ACHN (cell line): Measurements from ENCODE around the gene SLC38A3.

Experiments
- DNase-seq: peaks from one replicate; pipeline ENCODE4 v3.0.0-alpha.2; 2015
- in situ Hi-C: cut with HindIII; loops from 2 replicates; pipeline ENCODE4 v1.10.0; 2017; ENCODE audit warnings: low sequenced_read_pairs, low pct_ligation_motif_present, low pct_unique_long_range_greater_than_20kb

The SLC38A3 gene

GRCh38 chr3:50204804-50205412, at the start of gene SLC38A3:
SLC38A3 (plus strand) TSS chr3:50205271; CDS start chr3:50214200, 8,929 bp downstream.
- no peak for DNase-seq
- in situ Hi-C loops, result no loop called here

- in situ Hi-C loops, result no loop called here
- DNase-seq, result no peak
Measured at GRCh38 chr3:50155491-50155878, 49.6 kb upstream of the SLC38A3 start.

GRCh38 chr3:50155891-50156290, 49.2 kb upstream of the SLC38A3 start:
- in situ Hi-C loops, result no loop called here
- DNase-seq, result peak; percentile 39

GRCh38 chr3:50156549-50157493, 48.2 kb upstream of the SLC38A3 start:
- peak; percentile 51 for DNase-seq
- in situ Hi-C loops, result no loop called here

GRCh38 chr3:50157827-50158529, 47.1 kb upstream of the SLC38A3 start:
- no peak for DNase-seq
- in situ Hi-C loops, result no loop called here

- DNase-seq, result no peak
- in situ Hi-C loops, result no loop called here
Measured at GRCh38 chr3:50158530-50159146, 46.4 kb upstream of the SLC38A3 start.

- in situ Hi-C loops, result no loop called here
- no peak for DNase-seq
Measured at GRCh38 chr3:50160561-50160983, 44.5 kb upstream of the SLC38A3 start.

GRCh38 chr3:50161320-50161719, 43.8 kb upstream of the SLC38A3 start:
- in situ Hi-C loops, result no loop called here
- DNase-seq, result no peak

- in situ Hi-C loops, result no loop called here
- DNase-seq, result no peak
Measured at GRCh38 chr3:50162034-50162883, 42.8 kb upstream of the SLC38A3 start.

GRCh38 chr3:50163572-50164455, 41.3 kb upstream of the SLC38A3 start:
- DNase-seq, result peak; percentile 89
- in situ Hi-C loops, result no loop called here

- in situ Hi-C loops, result no loop called here
Measured at GRCh38 chr3:50164481-50164880, 40.6 kb upstream of the SLC38A3 start.

GRCh38 chr3:50164984-50165909, 39.8 kb upstream of the SLC38A3 start:
- DNase-seq, result peak; percentile 66
- in situ Hi-C loops, result no loop called here

More at GRCh38 chr3:50164481-50164880, 40.6 kb upstream of the SLC38A3 start:
- no peak for DNase-seq

- DNase-seq, result peak; percentile 52
- in situ Hi-C loops, result no loop called here
Measured at GRCh38 chr3:50165910-50166538, 39.0 kb upstream of the SLC38A3 start.

GRCh38 chr3:50166620-50167019, 38.5 kb upstream of the SLC38A3 start:
- in situ Hi-C loops, result no loop called here
- DNase-seq, result peak; percentile 78

- in situ Hi-C loops, result no loop called here
- peak; percentile 86 for DNase-seq
Measured at GRCh38 chr3:50167069-50167840, 37.8 kb upstream of the SLC38A3 start.
